Activated naive CD8-positive, alpha-beta T cell treated with anti-CD3 and anti-CD28 coated beads for 36 hours (primary cell): Measurements from ENCODE around the gene PTPRG. TPM values are rescaled to one million over a fixed set of nuclear protein-coding genes. Genes with fewer than 3 reads are reported as not detected.

Source experiments
- DNase-seq: peaks from one replicate; pipeline ENCODE4 v3.0.0; 2021
- H3K27ac Mint-ChIP-seq: one replicate; pipeline ENCODE4 v1.8.0; 2022; ENCODE audit warnings: mild to moderate bottlenecking, moderate library complexity, mixed read lengths
- H3K27me3 Mint-ChIP-seq: one replicate; pipeline ENCODE4 v1.8.0; 2022; ENCODE audit warnings: mild to moderate bottlenecking, mixed read lengths
- H3K36me3 Mint-ChIP-seq: one replicate; pipeline ENCODE4 v1.8.0; 2021; ENCODE audit warnings: mild to moderate bottlenecking, mixed read lengths
- H3K4me1 Mint-ChIP-seq: one replicate; pipeline ENCODE4 v1.8.0; 2021; ENCODE audit warnings: mixed read lengths
- H3K4me3 Mint-ChIP-seq: one replicate; pipeline ENCODE4 v1.8.0; 2022; ENCODE audit warnings: mild to moderate bottlenecking, moderate library complexity, mixed read lengths
- H3K9me3 Mint-ChIP-seq: one replicate; pipeline ENCODE4 v1.8.0; 2022; ENCODE audit warnings: mixed read lengths
- total RNA-seq, 2 experiments: library from RNA; stranded (reverse); gene quantifications; one replicate each; pipeline ENCODE4 v1.2.3, GENCODE V29; 2021

PTPRG gene
- total RNA-seq, 2 experiments from 2014 or later: 0.06 to 0.16 TPM

DNA sequence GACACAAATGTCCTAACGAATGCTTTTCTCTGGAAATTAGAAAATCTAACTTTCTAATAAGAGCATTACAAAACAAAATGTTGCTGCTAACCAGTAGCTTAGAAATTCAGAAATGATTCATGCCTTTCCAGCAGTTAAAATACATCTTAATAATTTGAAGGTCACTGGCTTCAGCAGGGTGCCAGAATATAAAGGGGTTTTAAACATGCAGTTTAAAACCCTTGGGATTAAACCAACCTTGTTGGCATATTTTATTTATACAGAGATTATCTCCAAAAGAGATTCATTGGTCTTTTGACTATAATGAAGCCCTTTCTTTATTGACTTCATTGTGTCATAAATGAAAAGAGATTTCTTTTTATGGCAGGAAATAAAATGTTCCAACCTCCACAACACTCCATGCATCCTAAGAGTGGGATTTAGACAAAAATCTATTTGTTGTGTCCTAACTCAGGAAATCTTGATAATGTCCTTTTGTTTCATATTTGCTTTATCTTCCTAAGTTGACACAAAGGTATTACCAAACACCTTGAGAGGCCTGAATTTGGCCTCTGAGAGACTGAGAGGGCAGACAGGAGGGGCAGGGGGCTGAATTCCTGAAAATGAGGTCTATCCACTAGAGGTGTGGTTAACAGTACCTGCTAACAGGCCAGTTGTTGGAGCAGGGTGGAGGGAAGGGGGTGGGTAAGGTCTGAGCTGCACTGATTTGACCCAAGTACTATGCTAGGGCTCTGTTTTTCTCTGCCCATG lies 687.5 kb downstream of the PTPRG start:
- H3K4me3 Mint-ChIP-seq: no peak overlapping the region

GRCh38 chr3:62249484-62249776 lies 688.1 kb downstream of the PTPRG start:
- Mint-ChIP-seq H3K4me1 (no peaks in the 10 kb centered on the region), H3K9me3 (no peaks in the 10 kb centered on the region), H3K27me3 (peaks cover 28% of the 10 kb centered on the region), H3K27ac (no peak overlapping the region), H3K4me3 (no peak overlapping the region), H3K36me3 (no peaks in the 10 kb centered on the region)
- no peak for DNase-seq

More for the DNA sequence above, 687.5 kb downstream of the PTPRG start:
- no peaks in the 10 kb centered on the region for H3K9me3 Mint-ChIP-seq
- DNase-seq: no peak
- peaks cover 27% of the 10 kb centered on the region for H3K27me3 Mint-ChIP-seq
- H3K27ac Mint-ChIP-seq: no peak overlapping the region
- no peaks in the 10 kb centered on the region for H3K4me1 Mint-ChIP-seq
- no peaks in the 10 kb centered on the region for H3K36me3 Mint-ChIP-seq

DNA sequence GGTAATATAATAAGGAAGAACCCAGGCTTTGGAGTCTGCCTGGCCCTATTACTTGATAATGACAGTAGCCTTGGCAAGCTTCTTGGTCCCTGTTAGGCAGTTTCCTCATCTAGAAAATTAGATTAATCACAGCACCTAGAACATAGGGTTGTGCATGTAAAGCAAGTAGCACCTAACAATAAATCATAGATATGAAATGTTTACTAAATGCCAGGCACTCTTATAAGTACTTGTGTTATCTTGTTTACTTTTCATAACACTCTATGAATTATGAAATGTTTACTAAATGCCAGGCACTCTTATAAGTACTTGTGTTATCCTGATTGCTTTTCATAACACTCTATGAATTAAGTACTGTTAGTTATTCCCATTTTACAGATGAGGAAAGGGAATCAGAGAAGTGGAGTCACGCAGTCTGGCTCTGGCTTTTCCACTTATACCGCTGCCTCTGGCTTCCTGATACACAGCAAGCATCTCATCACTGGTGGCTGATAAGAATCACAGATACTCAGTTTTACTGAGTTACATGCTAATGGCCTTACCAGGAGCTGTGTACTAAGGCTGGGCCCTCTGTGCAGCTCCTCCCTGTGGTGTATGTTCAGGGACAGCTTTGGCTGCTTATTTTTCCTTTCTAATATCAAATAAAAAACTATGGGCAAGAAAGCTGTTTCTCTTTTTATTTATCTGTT lies 688.6 kb downstream of the PTPRG start:
- no peaks in the 10 kb centered on the region for H3K4me1 Mint-ChIP-seq
- H3K27ac Mint-ChIP-seq: no peak overlapping the region
- H3K27me3 Mint-ChIP-seq: peaks cover 22% of the 10 kb centered on the region
- no peak for DNase-seq
- H3K36me3 Mint-ChIP-seq: no peaks in the 10 kb centered on the region
- no peak overlapping the region for H3K4me3 Mint-ChIP-seq
- H3K9me3 Mint-ChIP-seq: no peaks in the 10 kb centered on the region

DNA sequence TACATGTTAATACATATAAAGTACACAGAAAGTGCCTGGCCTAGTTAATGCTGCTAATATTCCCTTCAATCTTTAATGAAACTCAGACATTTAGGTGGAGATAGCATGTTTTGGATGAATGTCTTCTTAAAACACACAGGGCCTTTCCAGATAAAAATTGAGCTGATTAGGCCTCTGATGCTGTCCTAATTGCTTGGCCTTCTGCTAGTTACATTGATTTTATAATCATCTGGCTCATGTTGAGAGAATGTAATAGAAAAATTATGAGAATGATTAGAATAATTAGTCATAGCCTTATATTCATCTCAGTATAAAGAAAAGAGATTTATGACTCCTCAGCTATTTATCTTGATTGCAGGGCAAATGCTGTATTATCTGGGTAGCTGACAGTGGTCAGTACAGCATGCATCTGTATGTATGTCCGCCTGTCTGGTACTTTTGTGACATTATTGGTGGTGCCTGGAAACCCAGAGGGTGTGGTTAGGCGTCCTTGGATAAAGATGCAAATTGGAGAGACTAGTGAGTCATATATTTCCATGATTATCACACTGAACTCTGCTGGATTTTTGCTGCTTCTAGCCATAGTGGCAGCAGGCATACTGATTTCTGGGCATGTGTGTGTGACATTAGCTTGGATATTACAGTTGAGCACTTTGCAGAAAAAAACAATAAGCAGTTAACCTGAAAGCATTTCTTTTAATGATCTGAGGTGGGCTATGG lies 691.2 kb downstream of the PTPRG start:
- H3K9me3 Mint-ChIP-seq: no peaks in the 10 kb centered on the region
- no peaks in the 10 kb centered on the region for H3K4me1 Mint-ChIP-seq
- H3K27ac Mint-ChIP-seq: no peak overlapping the region
- H3K27me3 Mint-ChIP-seq: peaks cover 12% of the 10 kb centered on the region
- no peak overlapping the region for H3K4me3 Mint-ChIP-seq
- H3K36me3 Mint-ChIP-seq: no peaks in the 10 kb centered on the region
- no peak for DNase-seq

GRCh38 chr3:62253971-62254370 lies 692.6 kb downstream of the PTPRG start:
- Mint-ChIP-seq H3K9me3 (no peaks in the 10 kb centered on the region), H3K27me3 (peaks cover 7% of the 10 kb centered on the region), H3K27ac (no peak overlapping the region), H3K36me3 (no peaks in the 10 kb centered on the region), H3K4me1 (no peaks in the 10 kb centered on the region), H3K4me3 (no peak overlapping the region)
- DNase-seq: no peak

DNA sequence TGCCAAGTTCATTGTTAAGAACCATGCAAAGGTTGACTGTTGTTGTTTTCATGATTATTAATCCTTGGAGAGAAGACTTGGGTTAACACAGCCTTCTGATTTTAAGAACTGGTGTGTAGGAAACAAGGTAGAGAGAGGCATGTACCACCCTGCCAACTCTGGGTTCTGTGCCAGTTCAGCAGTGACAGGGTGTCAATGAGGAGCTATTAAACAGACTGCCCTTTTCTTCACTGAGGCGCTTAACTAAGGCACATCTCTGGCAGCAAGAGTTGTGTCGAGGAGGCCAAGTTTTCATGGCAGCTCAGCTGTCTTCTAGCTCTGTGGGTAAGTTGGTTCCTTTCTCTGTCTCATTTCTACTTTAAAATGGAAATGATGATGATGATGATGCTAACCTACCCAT lies 694.4 kb downstream of the PTPRG start:
- H3K36me3 Mint-ChIP-seq: no peaks in the 10 kb centered on the region
- DNase-seq: no peak
- H3K27me3 Mint-ChIP-seq: peaks cover 13% of the 10 kb centered on the region
- no peaks in the 10 kb centered on the region for H3K4me1 Mint-ChIP-seq
- H3K9me3 Mint-ChIP-seq: no peaks in the 10 kb centered on the region
- H3K4me3 Mint-ChIP-seq: no peak overlapping the region
- H3K27ac Mint-ChIP-seq: no peak overlapping the region

- no peak for DNase-seq
- no peak overlapping the region for H3K27ac Mint-ChIP-seq
- H3K4me1 Mint-ChIP-seq: no peaks in the 10 kb centered on the region
- H3K27me3 Mint-ChIP-seq: peaks cover 6% of the 10 kb centered on the region
- no peaks in the 10 kb centered on the region for H3K36me3 Mint-ChIP-seq
- H3K4me3 Mint-ChIP-seq: no peak overlapping the region
- H3K9me3 Mint-ChIP-seq: no peaks in the 10 kb centered on the region
Observed at GRCh38 chr3:62259924-62260323, 698.6 kb downstream of the PTPRG start.

GRCh38 chr3:62260655-62261054 lies 699.3 kb downstream of the PTPRG start:
- Mint-ChIP-seq H3K4me1 (no peaks in the 10 kb centered on the region), H3K9me3 (no peaks in the 10 kb centered on the region), H3K36me3 (no peaks in the 10 kb centered on the region), H3K27ac (no peak overlapping the region), H3K4me3 (no peak overlapping the region), H3K27me3 (peaks cover 6% of the 10 kb centered on the region)
- no peak for DNase-seq

GRCh38 chr3:62261121-62261520 lies 699.8 kb downstream of the PTPRG start:
- no peaks in the 10 kb centered on the region for H3K36me3 Mint-ChIP-seq
- no peak overlapping the region for H3K4me3 Mint-ChIP-seq
- peaks cover 6% of the 10 kb centered on the region for H3K27me3 Mint-ChIP-seq
- H3K4me1 Mint-ChIP-seq: no peaks in the 10 kb centered on the region
- no peaks in the 10 kb centered on the region for H3K9me3 Mint-ChIP-seq
- no peak for DNase-seq
- H3K27ac Mint-ChIP-seq: no peak overlapping the region

DNA sequence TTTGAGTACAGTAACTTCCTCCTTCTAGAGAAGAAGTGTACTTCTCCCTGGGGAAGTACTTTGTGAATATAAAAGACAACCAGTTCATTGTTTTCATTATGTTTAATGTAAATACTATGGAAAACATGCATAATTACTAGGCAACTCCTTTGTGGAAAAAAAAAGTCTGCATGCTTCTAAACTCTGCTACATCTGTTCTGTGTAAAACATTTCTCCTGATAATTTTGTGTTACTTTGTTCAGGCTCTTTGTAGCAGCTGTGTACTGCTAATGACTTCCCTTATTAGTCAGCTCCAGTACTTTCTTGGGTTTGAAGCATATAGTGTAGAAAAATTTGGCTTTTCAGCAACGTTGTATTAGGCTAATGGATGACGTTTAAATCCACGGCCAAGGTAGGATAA lies 700.4 kb downstream of the PTPRG start:
- no peak for DNase-seq
- peaks cover 6% of the 10 kb centered on the region for H3K27me3 Mint-ChIP-seq
- H3K9me3 Mint-ChIP-seq: no peaks in the 10 kb centered on the region

GRCh38 chr3:62265528-62265927 lies 704.2 kb downstream of the PTPRG start:
- peaks cover 5% of the 10 kb centered on the region for H3K27me3 Mint-ChIP-seq
- DNase-seq: no peak
- no peaks in the 10 kb centered on the region for H3K9me3 Mint-ChIP-seq
- no peaks in the 10 kb centered on the region for H3K36me3 Mint-ChIP-seq
- H3K27ac Mint-ChIP-seq: no peak overlapping the region
- no peak overlapping the region for H3K4me3 Mint-ChIP-seq
- no peaks in the 10 kb centered on the region for H3K4me1 Mint-ChIP-seq

More for the DNA sequence above, 700.4 kb downstream of the PTPRG start:
- Mint-ChIP-seq H3K4me1 (no peaks in the 10 kb centered on the region), H3K36me3 (no peaks in the 10 kb centered on the region), H3K4me3 (no peak overlapping the region), H3K27ac (no peak overlapping the region)

DNA sequence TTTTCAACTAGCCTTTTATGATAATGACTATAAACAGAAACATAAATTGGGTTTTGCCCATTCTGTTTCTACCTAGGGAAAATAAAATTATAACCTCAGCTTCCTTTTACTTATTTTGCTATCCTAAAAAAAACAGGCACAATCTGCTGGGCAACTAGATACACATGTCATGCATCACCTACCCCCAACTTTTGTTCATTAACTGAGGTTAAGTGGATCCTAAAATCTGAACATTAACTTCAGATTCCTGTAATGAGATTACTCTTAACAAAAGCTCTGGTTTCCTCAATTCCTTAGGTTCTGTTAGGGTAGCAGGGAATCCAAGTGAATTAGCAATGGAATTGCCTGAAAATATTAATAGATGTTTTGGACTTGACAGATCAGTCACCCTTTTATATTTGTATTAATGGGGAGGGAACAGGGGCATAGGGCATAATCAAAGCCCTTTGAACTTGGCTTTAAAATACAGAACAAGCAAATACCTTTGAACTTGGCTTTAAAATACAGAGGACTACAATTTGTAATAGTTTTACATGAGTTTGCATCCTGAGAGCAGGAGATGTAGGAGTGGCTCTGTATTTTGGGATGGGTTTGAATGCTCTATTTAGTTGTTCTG lies 705.4 kb downstream of the PTPRG start:
- Mint-ChIP-seq H3K4me1 (no peaks in the 10 kb centered on the region), H3K27me3 (peaks cover 5% of the 10 kb centered on the region), H3K27ac (no peak overlapping the region), H3K4me3 (no peak overlapping the region), H3K9me3 (no peaks in the 10 kb centered on the region), H3K36me3 (no peaks in the 10 kb centered on the region)
- DNase-seq: no peak

GRCh38 chr3:62276658-62277180 lies 715.3 kb downstream of the PTPRG start:
- H3K4me1 Mint-ChIP-seq: no peaks in the 10 kb centered on the region
- no peaks in the 10 kb centered on the region for H3K9me3 Mint-ChIP-seq
- no peak overlapping the region for H3K4me3 Mint-ChIP-seq
- no peak overlapping the region for H3K27ac Mint-ChIP-seq
- H3K36me3 Mint-ChIP-seq: no peaks in the 10 kb centered on the region
- DNase-seq: no peak
- peaks cover 11% of the 10 kb centered on the region for H3K27me3 Mint-ChIP-seq

DNA sequence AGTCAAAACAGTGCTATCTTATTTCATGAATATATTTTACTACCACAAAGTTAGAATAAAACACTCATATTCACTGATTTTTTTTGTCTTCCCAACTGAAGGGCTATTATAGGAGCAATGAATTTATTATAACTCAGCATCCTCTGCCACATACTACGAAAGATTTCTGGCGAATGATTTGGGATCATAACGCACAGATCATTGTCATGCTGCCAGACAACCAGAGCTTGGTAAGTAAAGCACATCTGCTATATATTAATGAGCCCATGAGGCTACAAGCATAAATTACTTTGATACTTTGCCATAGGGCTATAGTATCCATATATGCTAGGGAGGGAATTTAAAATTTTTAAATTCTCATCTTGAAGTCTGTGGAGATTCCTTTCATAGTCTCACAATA lies 716.1 kb downstream of the PTPRG start:
- no peak overlapping the region for H3K4me3 Mint-ChIP-seq
- H3K27ac Mint-ChIP-seq: no peak overlapping the region
- no peaks in the 10 kb centered on the region for H3K9me3 Mint-ChIP-seq
- no peak for DNase-seq
- H3K27me3 Mint-ChIP-seq: peaks cover 11% of the 10 kb centered on the region
- H3K4me1 Mint-ChIP-seq: no peaks in the 10 kb centered on the region
- H3K36me3 Mint-ChIP-seq: no peaks in the 10 kb centered on the region

DNA sequence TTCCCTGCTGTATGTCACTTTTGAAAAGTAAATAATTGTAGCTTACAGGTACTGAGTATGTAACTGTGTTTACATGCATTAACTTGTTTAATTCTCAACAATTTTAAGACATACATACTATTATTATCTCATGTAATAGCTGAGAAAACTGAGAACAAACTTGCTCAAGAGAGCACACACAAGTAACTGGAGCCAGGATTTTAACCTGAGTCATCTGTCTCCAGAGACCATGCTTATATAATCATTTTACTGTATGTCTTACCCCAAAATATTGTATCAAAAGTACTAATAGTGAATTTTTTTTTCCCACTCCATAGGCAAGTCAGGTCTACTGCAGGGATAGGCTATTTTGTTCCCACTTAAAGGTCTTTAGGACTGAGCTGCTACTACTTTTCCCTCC lies 716.6 kb downstream of the PTPRG start:
- Mint-ChIP-seq H3K4me3 (no peak overlapping the region), H3K4me1 (no peaks in the 10 kb centered on the region), H3K9me3 (no peaks in the 10 kb centered on the region), H3K27me3 (peaks cover 11% of the 10 kb centered on the region), H3K27ac (no peak overlapping the region), H3K36me3 (no peaks in the 10 kb centered on the region)
- DNase-seq: no peak
